ENCODE data around the gene FAM217A. TPM values are rescaled to one million over a fixed set of nuclear protein-coding genes. Genes with fewer than 3 reads are reported as not detected.

The FAM217A gene, protein sequence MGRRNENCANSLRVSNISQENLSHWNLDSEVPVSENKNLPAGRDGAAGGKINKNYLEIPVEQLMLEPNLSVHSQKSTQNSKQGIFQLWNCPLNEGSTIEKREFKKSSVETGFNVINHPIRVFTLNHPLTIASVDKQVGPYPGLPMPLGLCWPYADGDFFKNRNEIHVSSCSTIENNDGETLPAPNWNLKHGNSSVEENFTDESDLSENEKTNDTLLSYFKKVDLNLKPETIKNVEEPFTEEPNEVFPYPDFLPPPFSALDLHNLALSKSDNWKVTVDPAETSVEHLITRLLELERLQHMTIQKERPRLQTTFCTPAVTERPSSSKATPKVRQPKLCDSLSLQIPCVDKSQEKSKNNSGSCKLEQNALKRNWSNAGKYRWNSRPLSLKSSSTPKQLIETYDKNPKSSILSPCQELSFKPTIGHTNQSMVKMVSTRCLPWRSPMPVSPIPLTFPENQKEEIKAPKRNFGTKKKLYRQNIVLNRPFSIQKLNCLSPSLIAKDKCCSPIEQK
- not detected for total RNA-seq
- not detected for total RNA-seq (2013)

DNA sequence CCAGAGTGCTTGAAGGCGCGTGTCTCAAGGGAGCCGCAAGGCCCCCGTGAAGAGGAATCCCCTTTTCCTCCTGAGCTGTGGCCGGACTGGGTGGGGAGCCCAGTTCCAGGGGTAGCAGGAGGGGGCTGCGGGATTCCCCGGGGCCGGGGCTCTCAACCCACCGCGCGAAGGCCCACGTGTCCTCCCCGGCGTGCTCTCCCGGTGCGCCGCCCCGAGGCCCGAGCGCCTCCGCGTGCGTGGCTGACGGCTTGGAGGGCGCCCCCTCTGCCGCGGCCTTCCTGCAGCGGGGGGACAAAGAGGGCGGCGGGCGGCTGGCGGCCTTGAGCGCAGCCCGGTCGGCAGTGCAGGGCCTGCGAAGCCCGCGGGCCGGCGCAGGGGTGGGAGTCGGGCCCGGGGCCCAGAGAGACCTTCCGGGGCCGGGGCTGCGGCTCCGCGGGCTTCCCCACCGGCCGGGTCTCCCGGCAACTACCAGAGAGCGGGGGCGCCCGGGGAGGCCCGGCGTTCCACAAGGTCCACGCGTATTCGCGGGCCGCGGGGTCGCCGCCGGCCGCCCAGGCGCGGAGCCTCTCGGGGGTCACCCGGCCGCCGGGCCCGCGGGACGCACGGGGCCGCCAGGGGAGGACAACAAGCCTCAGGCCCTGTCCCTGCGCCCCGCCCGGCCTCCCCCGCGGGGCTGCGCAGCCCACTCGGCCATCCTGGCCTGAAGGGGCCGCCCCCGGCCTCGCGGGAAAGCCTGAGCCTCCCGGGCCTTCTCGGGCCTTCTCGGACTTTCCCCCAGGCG lies at the start of gene FAM217A:
Gene FAM217A, minus strand, starts transcription at position 447 of the 781 bp plus-strand sequence. CDS start 1,723 bp downstream, outside the sequence.
- Mint-ChIP-seq H3K9me3 (no peaks in the 10 kb centered on the region), H3K4me3 (no peak within 1 kb of the TSS), H3K27me3 (ENCODE audit: low read depth in 2 of 2) (peaks cover 16 to 24% of the 10 kb centered on the region in 2 donors), H3K4me1 (peaks cover 0 to 5% of the 10 kb centered on the region in 2 donors), H3K36me3 (no peaks in the 10 kb centered on the region), H3K27ac (no peak within 1 kb of the TSS)
- no peaks in the 10 kb centered on the region for H3K9me3 ChIP-seq (ENCODE audit: control insufficient read depth, insufficient read depth, low read length)
- WGBS (ENCODE audit: insufficient coverage): 59% methylated on average over 90 of the region's 91 CpGs
- no peak for ATAC-seq
- H3K4me1 ChIP-seq (ENCODE audit: control insufficient read depth, insufficient read depth, low read length): no peaks in the 10 kb centered on the region
- intact Hi-C loops (cut with micrococcal nuclease): no loop called here
- H3K27ac ChIP-seq (ENCODE audit: low read length): no peak within 1 kb of the TSS
- peaks cover 2% of the 10 kb centered on the region for H3K27me3 ChIP-seq (ENCODE audit: control insufficient read depth, insufficient read depth, low read length)
- H3K36me3 ChIP-seq (ENCODE audit: control insufficient read depth, insufficient read depth, low read length): no peaks in the 10 kb centered on the region
- H3K4me3 ChIP-seq (ENCODE audit: low read length): no peak within 1 kb of the TSS
- no peak for DNase-seq
- TF ChIP-seq, protein P1, sequence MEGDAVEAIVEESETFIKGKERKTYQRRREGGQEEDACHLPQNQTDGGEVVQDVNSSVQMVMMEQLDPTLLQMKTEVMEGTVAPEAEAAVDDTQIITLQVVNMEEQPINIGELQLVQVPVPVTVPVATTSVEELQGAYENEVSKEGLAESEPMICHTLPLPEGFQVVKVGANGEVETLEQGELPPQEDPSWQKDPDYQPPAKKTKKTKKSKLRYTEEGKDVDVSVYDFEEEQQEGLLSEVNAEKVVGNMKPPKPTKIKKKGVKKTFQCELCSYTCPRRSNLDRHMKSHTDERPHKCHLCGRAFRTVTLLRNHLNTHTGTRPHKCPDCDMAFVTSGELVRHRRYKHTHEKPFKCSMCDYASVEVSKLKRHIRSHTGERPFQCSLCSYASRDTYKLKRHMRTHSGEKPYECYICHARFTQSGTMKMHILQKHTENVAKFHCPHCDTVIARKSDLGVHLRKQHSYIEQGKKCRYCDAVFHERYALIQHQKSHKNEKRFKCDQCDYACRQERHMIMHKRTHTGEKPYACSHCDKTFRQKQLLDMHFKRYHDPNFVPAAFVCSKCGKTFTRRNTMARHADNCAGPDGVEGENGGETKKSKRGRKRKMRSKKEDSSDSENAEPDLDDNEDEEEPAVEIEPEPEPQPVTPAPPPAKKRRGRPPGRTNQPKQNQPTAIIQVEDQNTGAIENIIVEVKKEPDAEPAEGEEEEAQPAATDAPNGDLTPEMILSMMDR (IDR thresholded peaks at IDR 0.05): no peak

DNA sequence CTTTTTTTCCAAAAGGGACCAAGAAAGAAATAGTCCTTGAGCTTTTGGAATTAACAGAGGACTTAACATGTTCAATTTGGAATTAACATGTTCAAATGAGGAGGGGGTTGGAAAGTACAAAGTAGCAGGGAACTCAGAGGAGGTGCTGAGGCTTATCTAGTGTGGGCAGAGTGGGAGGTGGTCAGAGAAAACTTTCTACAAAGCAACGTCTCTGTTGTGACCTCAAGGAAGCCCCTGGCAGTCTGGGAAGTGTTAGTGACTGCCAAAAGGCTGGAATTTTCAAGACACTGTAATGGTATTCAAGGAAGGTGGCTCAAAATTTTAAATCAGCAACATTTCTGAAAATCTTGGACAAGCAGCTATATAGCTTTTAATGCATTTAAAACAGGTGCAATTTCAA lies 49.1 kb upstream of the FAM217A start:
- peaks cover 13% of the 10 kb centered on the region for H3K36me3 Mint-ChIP-seq
- TF ChIP-seq, protein P1 (IDR thresholded peaks at IDR 0.05): no peak
- Histone ChIP-seq H3K36me3 (ENCODE audit: control insufficient read depth, insufficient read depth, low read length) (peaks cover 52% of the 10 kb centered on the region), H3K4me3 (ENCODE audit: low read length) (no peak overlapping the region), H3K27ac (ENCODE audit: low read length) (no peak overlapping the region), H3K9me3 (ENCODE audit: control insufficient read depth, insufficient read depth, low read length) (no peaks in the 10 kb centered on the region), H3K4me1 (ENCODE audit: control insufficient read depth, insufficient read depth, low read length) (no peaks in the 10 kb centered on the region), H3K27me3 (ENCODE audit: control insufficient read depth, insufficient read depth, low read length) (no peaks in the 10 kb centered on the region)
- intact Hi-C loops (cut with micrococcal nuclease): no loop called here
- H3K9me3 Mint-ChIP-seq: no peaks in the 10 kb centered on the region
- no peak for DNase-seq
- H3K4me1 Mint-ChIP-seq: no peaks in the 10 kb centered on the region
- no peak overlapping the region for H3K27ac Mint-ChIP-seq
- whole genome bisulfite sequencing (ENCODE audit: insufficient coverage): 68% methylated on average over 1 of the region's 1 CpG
- H3K27me3 Mint-ChIP-seq (ENCODE audit: low read depth in 2 of 2): no peaks in the 10 kb centered on the region
- no peak for ATAC-seq
- no peak overlapping the region for H3K4me3 Mint-ChIP-seq

GRCh38 chr6:4125933-4126864 lies 47.3 kb upstream of the FAM217A start:
- no peaks in the 10 kb centered on the region for H3K4me1 Mint-ChIP-seq
- no peaks in the 10 kb centered on the region for H3K27me3 ChIP-seq (ENCODE audit: control insufficient read depth, insufficient read depth, low read length)
- ATAC-seq (no peak), DNase-seq (peak in 1 of 2 donors; percentile 10)
- H3K4me3 Mint-ChIP-seq: no peak overlapping the region
- peaks cover 64% of the 10 kb centered on the region for H3K36me3 ChIP-seq (ENCODE audit: control insufficient read depth, insufficient read depth, low read length)
- no peaks in the 10 kb centered on the region for H3K27me3 Mint-ChIP-seq (ENCODE audit: low read depth in 2 of 2)
- no peaks in the 10 kb centered on the region for H3K9me3 ChIP-seq (ENCODE audit: control insufficient read depth, insufficient read depth, low read length)
- H3K4me3 ChIP-seq (ENCODE audit: low read length): no peak overlapping the region
- peaks cover 17% of the 10 kb centered on the region for H3K36me3 Mint-ChIP-seq
- H3K9me3 Mint-ChIP-seq: no peaks in the 10 kb centered on the region
- H3K27ac ChIP-seq (ENCODE audit: low read length): no peak overlapping the region
- no peaks in the 10 kb centered on the region for H3K4me1 ChIP-seq (ENCODE audit: control insufficient read depth, insufficient read depth, low read length)
- WGBS (ENCODE audit: insufficient coverage): 94% methylated on average over 7 of the region's 8 CpGs
- TF ChIP-seq, protein P1 (IDR thresholded peaks at IDR 0.05): no peak
- no peak overlapping the region for H3K27ac Mint-ChIP-seq
- intact Hi-C loops (cut with micrococcal nuclease): no loop called here
